ENCODE data around the gene PTPN12. TPM values are rescaled to one million over a fixed set of nuclear protein-coding genes. Genes with fewer than 3 reads are reported as not detected.
"Not testable (repeated sequence)": the region's sequence is repeated elsewhere in the genome, so short reads cannot be mapped to it uniquely, and the experiment has no call there.

Gene PTPN12
- total and polyA plus RNA-seq, 2 donors from 2014 or later = 19.2 to 83.1 TPM

GRCh38 chr7:77540402-77540822 is 3.3 kb downstream of the PTPN12 start:
- no peak overlapping the region for H3K27ac ChIP-seq (ENCODE audit: low read depth in 2 of 2, low read length in 2 of 2)
- intact Hi-C loops (cut with DNase I) = no loop called here
- H3K4me1 ChIP-seq (ENCODE audit: control insufficient read depth in 2 of 3, insufficient read depth in 2 of 3, low read depth in 1 of 3, low read length in 3 of 3) = peaks cover 0 to 9% (median 5%) of the 10 kb centered on the region in 3 donors
- TF ChIP-seq CTCF (IDR thresholded peaks at IDR 0.05; ENCODE audit: borderline replicate concordance, extremely low read depth, insufficient read depth) = no peak
- FAIRE-seq (no peak), DNase-seq (no peak)
- H3K9ac ChIP-seq (ENCODE audit: low read length in 3 of 3) = no peak overlapping the region
- no peak overlapping the region for H3K4me3 ChIP-seq (ENCODE audit: low read length in 3 of 3)
- no peaks in the 10 kb centered on the region for H3K9me3 ChIP-seq (ENCODE audit: control insufficient read depth in 2 of 3, insufficient read depth in 1 of 3, low read length in 3 of 3)
- no peaks in the 10 kb centered on the region for H3K36me3 ChIP-seq (ENCODE audit: control insufficient read depth in 2 of 3, insufficient read depth in 3 of 3, low read length in 3 of 3)
- H3K27me3 ChIP-seq (ENCODE audit: control insufficient read depth, insufficient read depth, low read length) = no peaks in the 10 kb centered on the region

GRCh38 chr7:77540993-77541392 is 3.9 kb downstream of the PTPN12 start:
- H3K36me3 ChIP-seq (ENCODE audit: control insufficient read depth in 2 of 3, insufficient read depth in 3 of 3, low read length in 3 of 3); DNase-seq; H3K27ac ChIP-seq (ENCODE audit: low read depth in 2 of 2, low read length in 2 of 2); intact Hi-C loops (cut with DNase I); H3K27me3 ChIP-seq (ENCODE audit: control insufficient read depth, insufficient read depth, low read length); H3K9ac ChIP-seq (ENCODE audit: low read length in 3 of 3); FAIRE-seq; H3K4me3 ChIP-seq (ENCODE audit: low read length in 3 of 3); H3K9me3 ChIP-seq (ENCODE audit: control insufficient read depth in 2 of 3, insufficient read depth in 1 of 3, low read length in 3 of 3); H3K4me1 ChIP-seq (ENCODE audit: control insufficient read depth in 2 of 3, insufficient read depth in 2 of 3, low read depth in 1 of 3, low read length in 3 of 3): not testable (repeated sequence)

- H3K4me3 ChIP-seq (ENCODE audit: low read length in 3 of 3) = no peak overlapping the region
- no peaks in the 10 kb centered on the region for H3K36me3 ChIP-seq (ENCODE audit: control insufficient read depth in 2 of 3, insufficient read depth in 3 of 3, low read length in 3 of 3)
- H3K4me1 ChIP-seq (ENCODE audit: control insufficient read depth in 2 of 3, insufficient read depth in 2 of 3, low read depth in 1 of 3, low read length in 3 of 3) = peaks cover 0 to 9% (median 5%) of the 10 kb centered on the region in 3 donors
- intact Hi-C loops (cut with DNase I) = no loop called here
- H3K27me3 ChIP-seq (ENCODE audit: control insufficient read depth, insufficient read depth, low read length) = no peaks in the 10 kb centered on the region
- no peak for FAIRE-seq
- H3K27ac ChIP-seq (ENCODE audit: low read depth in 2 of 2, low read length in 2 of 2) = no peak overlapping the region
- DNase-seq = no peak
- no peak for TF ChIP-seq CTCF (IDR thresholded peaks at IDR 0.05; ENCODE audit: borderline replicate concordance, extremely low read depth, insufficient read depth)
- no peak overlapping the region for H3K9ac ChIP-seq (ENCODE audit: low read length in 3 of 3)
- H3K9me3 ChIP-seq (ENCODE audit: control insufficient read depth in 2 of 3, insufficient read depth in 1 of 3, low read length in 3 of 3) = no peaks in the 10 kb centered on the region
Observed at GRCh38 chr7:77542409-77542808, 5.3 kb downstream of the PTPN12 start.

- FAIRE-seq = no peak
- Histone ChIP-seq H3K4me3 (ENCODE audit: low read length in 3 of 3) (no peak overlapping the region), H3K9ac (ENCODE audit: low read length in 3 of 3) (no peak overlapping the region), H3K36me3 (ENCODE audit: control insufficient read depth in 2 of 3, insufficient read depth in 3 of 3, low read length in 3 of 3) (no peaks in the 10 kb centered on the region), H3K27ac (ENCODE audit: low read depth in 2 of 2, low read length in 2 of 2) (no peak overlapping the region), H3K9me3 (ENCODE audit: control insufficient read depth in 2 of 3, insufficient read depth in 1 of 3, low read length in 3 of 3) (no peaks in the 10 kb centered on the region), H3K4me1 (ENCODE audit: control insufficient read depth in 2 of 3, insufficient read depth in 2 of 3, low read depth in 1 of 3, low read length in 3 of 3) (peaks cover 0 to 9% (median 5%) of the 10 kb centered on the region in 3 donors), H3K27me3 (ENCODE audit: control insufficient read depth, insufficient read depth, low read length) (no peaks in the 10 kb centered on the region)
- no peak for TF ChIP-seq CTCF (IDR thresholded peaks at IDR 0.05; ENCODE audit: borderline replicate concordance, extremely low read depth, insufficient read depth)
- no peak for DNase-seq
- intact Hi-C loops (cut with DNase I) = no loop called here
Observed at GRCh38 chr7:77542895-77543294, 5.8 kb downstream of the PTPN12 start.
